Mammary epithelial cell (primary cell): ENCODE data around the gene KRTAP9-6.

Source experiments
- CTCF ChIP-seq, 2 donors: IDR thresholded peaks in 1 of 2; conservative IDR thresholded peaks in 1 of 2; 2 replicates each; pipeline ENCODE4 v1.5.1; 2011 to 2012; ENCODE audit warnings: inconsistent platforms in 2 of 2, low read length in 2 of 2, mild to moderate bottlenecking in 2 of 2, control low read depth in 1 of 2, low read depth in 1 of 2; ENCODE audit not compliant: insufficient read depth in 1 of 2; ENCODE audit errors: extremely low read depth in 1 of 2
- EZH2 ChIP-seq: IDR thresholded peaks from 2 replicates; pipeline ENCODE4 v1.6.1; 2012; ENCODE audit warnings: low read length, inconsistent platforms, borderline replicate concordance

GRCh38 chr17:41256291-41256685, 8.9 kb upstream of the KRTAP9-6 start:
- no peak for TF ChIP-seq EZH2
- TF ChIP-seq CTCF (conservative IDR thresholded peaks at IDR 0.05 in 1 of 2, IDR thresholded peaks at IDR 0.05 in 1 of 2; ENCODE audit: extremely low read depth in 1 of 2, insufficient read depth in 1 of 2, low read depth in 1 of 2, low read length in 2 of 2) = no peak
